ENCODE data around the gene C18orf63.
A peak's percentile ranks its signal among the peaks of the same experiment; 100 is the strongest.
"Not testable (repeated sequence)": the region's sequence is repeated elsewhere in the genome, so short reads cannot be mapped to it uniquely, and the experiment has no call there.

C18orf63 gene

DNA sequence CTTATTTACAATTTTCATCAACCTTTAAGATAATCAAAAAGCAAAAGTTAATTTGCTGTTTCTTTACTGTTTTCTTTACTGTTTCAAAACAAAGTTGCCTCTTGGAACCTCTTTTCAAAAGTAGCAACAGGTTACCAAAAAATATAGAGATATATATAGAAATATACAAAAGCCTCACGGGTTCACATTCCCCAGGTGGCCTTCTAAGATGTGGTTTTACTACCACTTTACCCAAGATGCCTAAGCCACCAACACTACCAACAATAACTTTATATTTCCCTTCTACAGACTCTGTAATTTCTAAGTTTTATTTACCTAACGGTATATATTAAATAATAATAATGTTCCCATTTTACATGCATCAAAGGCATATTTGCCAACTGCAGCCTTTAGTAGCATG is 28.8 kb upstream of the C18orf63 start:
- no peak for DNase-seq

DNA sequence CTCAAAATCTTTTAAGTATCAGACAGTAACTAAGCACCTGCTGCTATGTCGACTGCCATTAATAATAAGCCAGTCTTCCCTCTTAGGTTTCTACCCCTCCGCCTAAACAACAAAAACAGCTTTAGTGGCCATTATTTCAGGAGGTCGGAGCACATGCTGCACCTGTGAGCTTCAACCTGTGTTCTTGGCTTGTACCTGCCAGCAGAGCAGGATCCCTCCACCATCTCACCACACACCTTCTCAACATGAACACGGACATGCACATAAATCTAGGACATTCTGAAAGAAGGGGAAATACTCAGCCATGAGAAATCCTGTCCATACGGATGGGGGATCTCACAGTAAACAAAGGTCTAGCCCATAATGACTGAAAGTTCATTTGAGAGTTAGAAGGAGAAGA is 27.6 kb upstream of the C18orf63 start:
- DNase-seq = no peak

DNA sequence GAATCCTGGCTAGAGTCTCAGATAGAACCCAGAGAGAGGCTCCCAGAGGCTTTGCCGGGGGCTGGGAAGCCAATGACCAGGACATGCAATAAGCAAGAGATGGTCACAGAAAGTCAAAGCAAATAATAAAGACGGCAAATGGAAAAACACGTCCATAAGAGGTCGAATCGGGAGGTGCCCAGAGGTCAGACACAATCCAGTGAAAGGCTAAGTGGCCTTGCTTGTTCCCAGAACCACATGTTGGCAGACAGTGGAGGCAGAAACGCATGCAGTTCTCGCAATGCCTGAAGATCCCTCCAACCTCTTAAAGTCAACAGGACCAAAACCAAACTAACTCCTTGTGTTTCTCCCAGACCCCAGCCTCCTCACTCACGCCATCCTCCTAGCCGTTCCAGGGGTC is 26.9 kb upstream of the C18orf63 start:
- no peak for DNase-seq

DNA sequence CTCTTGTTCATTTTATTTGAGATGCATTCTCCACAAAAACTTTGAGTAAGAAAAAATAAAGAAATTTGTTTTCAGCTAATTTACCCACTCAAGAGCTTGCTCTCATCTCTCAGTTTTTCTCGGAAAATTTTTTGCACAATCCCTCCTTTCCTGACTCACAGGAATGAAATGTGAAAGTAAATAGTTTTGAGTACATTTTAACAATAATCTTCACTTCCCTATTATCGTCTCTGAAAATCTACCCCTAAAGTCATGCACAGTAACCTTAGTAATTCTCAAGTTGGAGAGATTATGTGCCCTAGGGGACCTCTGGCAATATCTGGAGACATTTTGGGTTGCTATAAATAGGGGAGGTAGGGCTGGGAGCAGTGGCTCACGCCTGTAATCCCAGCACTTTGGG is 26.5 kb upstream of the C18orf63 start:
- no peak for DNase-seq

DNA sequence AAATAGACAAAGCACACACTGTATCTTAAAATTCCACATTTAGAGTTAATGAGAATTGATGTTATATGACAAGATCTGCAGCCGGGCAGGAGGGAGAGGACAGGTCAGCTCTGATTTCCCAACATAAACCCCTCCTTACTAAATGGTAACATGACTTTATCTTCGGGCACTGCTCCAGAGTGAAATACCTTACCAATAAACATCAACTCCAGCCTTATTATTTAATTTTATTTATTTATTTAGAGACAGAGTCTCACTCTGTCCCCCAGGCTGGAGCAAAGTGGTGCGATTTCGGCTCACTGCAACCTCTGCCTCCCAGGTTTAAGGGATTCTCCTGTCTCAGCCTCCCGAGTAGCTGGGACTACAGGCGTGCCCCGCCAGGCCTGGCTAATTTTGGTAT is 25.6 kb upstream of the C18orf63 start:
- DNase-seq = no peak

DNA sequence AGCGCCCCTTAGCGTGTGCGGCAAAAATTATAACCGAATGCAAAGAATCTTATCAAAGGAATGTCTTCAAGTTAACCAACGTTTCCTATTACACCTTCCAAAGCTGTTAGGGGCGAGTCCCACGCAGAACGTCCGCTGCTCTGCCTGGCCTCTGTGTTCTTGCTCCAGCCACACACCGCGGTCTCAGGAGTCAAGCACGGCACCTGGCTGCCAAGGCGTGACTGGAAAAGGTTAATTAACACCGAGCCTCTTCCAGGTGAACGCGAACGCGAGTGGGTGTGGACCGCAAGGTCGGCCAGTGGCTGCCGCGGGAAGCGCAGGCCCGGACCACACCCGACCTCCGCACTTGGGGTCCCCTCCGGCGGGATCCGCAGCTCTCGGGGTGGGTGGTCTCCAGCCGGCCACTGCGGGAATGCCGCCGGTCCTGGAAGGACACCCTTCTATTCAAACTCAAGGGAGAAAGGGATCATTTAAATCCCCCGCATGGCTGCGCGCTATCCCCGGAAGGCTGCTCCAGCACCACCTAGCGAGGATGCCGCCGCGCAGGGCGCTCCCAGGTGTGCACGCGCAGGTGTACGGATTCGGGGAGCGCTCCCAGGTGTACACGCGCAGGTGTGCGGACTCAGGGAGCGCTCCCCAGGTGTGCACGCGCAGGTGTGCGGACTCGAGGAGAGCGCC is 24.7 kb upstream of the C18orf63 start:
- peak; percentile 16 for DNase-seq

DNA sequence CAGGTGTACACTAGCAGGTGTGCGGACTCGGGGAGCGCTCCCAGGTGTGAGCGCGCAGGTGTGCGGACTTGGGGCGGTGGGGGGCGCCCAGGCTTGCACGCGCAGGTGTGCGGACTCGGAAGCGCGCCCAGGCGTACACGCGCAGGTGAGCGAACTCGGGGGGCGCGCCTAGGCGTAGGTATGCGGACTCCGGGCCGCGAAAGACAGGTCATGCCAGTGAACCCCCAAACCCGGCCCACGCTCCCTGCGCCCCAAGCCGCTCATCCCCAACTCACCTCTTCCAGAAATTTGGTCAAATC is 24.2 kb upstream of the C18orf63 start:
- DNase-seq = no peak

DNA sequence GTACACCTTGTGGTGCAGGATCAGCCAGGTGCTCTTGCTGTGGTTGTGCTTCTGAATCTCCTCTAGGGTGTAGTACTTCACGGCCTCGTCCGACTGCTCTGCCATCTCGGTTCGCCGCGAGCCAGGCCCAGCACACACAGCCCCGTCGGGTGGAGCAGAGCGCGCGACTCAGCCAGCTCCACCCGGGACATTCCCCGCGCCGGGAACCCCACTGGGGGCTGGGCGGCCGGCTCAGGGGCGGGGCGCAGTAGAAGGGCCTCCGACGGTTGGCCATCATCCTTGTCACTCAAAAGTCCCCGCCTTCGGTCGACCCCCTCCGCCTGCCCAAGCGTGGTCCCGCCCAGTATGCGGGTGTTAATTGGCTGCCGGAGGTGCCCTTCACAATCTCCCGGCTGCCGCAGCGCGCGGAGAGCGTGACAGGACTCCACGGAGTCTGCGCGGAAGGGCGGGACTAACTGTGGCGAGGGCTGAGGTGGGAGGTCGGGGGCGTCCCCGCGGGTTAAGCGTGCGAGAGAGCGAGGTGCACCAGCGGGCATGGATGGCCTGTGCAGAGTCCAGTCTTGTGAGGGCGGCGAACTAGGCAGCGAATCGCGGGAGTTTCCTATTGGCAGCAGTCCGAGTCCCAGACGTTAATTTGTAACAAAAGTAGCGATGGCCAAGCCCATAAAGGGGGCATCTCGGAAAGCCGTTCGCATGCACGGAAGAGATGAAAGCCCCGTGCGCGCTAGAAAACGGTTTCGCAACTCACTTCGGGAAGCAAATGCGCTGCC is 23.7 kb upstream of the C18orf63 start, which contains the start of gene CYB5A:
CYB5A (minus strand) TSS at position 193 of the 770 bp plus-strand sequence; CDS start at position 105, 88 bp downstream.
- peak; percentile 98 for DNase-seq

DNA sequence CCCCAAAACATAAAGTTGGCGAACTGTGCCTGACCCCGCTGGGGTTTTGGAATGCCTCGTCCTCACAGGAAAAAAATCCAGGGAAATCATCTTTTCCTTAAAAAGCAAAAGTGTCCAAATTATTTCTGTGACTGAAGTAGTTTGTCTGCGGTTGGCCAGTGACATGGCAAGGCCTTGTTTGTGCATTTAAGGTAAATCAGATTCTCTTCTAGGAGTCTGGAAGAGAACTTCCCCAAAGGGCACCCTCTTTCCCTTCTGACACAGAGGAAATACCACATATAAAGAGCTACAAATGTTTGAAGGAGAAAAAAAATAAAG is 23.1 kb upstream of the C18orf63 start:
- DNase-seq = no peak

DNA sequence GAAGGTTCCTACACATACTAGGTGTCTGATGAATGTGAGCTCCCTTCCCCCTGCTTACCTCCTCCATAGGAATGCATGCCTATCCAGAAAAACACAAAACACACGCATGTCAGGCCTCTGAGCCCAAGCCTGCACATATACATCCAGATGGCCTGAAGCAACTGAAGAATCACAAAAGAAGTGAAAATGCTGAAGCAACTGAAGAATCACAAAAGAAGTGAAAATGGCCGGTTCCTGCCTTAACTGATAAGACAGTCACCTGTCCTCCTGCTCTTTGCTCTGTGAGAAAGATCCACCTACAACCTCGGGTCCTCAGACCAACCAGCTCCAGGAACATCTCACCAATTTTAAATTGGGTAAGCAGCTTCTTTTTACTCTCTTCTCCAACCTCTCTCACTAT is 22.7 kb upstream of the C18orf63 start:
- DNase-seq = not testable (repeated sequence)

DNA sequence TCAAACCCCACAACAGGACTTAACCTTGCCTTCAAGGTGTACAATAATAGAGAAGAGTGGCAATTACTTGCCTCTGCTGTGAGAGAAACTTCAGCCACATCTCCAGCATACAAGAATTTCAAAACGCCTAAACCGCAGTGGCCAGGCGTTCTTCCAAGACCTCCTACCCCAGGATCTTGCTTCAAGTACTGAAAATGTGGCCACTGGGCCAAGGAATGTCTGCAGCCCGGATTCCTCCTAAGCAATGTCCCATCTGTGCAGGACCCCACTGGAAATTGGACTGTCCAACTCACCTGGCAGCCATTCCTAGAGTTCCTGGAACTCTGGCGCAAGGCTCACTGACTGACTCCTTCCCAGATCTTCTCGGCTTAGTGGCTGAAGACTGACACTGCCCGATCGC is 21.1 kb upstream of the C18orf63 start:
- DNase-seq = no peak

DNA sequence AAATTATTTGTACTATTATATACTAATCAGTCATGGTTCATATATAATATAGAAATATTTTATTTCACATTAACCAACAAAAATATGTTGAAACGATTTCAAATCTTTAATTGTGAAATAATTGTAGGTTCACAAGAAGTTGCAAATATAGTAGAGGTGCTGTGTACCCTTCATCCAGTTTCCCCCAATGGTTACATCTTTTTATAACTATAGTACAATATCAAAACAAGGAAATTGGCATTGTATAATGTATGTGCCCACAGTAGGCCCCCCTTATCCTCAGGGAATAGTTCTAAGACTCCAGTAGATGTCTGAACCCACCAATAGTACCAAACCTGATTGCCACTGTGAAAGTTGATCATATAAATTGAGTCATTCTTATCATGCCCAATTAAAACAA is 16.5 kb upstream of the C18orf63 start:
- no peak for DNase-seq

DNA sequence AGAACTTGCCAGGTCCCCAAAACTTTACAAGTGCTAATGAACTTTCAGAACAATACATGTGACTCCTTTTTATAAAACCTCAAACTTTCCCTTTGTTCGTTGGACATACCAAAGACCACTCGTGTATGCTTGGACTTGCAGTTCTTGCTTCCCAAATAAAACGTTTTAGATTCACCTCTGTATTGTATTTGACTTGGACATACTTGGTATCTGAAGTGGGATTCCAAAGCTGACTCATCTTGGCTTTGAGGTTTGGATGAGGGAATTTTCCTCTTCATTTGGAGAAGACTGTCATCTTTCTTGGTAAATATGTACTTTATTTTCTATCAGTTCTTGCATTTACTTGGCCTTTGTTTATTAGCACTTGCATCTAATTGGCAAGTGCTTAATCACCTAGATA is 15.9 kb upstream of the C18orf63 start:
- no peak for DNase-seq

DNA sequence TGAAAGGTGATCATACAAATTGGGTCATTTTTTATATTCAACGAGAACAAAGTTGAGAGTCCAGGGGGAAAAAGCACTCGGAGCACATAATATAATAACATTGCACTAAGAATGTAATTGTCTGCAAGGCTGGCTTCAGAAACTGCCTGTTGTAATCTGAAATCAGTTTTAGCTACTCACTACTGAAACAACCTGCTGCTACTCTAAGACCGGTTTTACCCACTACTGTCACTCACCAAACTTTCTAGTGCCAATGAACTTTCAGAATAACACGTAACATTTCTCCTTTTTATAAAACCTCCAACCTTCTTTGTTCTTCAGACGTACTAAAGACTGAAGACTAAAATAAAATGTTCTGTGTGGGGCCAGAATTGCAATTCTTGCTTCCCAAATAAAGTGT is 12.3 kb upstream of the C18orf63 start:
- DNase-seq = no peak

DNA sequence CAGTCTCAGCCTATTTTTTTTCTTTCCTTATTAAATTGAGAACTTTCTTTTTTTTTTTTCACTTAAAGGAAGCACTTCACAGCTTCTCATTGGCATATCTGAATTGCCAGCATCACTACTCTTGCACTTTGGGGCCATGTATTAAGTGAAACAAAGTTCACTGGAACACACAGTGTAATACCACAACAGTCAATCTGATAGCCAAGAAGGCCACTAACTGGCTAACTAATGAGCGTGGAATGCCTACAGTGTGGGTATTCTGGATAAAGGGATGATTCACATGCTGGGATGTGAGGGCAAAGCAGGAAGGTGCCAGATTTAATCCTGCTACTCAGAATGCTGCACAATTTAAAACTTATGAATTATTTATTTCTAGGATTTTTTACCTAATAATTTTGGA is 11.7 kb upstream of the C18orf63 start:
- no peak for DNase-seq

DNA sequence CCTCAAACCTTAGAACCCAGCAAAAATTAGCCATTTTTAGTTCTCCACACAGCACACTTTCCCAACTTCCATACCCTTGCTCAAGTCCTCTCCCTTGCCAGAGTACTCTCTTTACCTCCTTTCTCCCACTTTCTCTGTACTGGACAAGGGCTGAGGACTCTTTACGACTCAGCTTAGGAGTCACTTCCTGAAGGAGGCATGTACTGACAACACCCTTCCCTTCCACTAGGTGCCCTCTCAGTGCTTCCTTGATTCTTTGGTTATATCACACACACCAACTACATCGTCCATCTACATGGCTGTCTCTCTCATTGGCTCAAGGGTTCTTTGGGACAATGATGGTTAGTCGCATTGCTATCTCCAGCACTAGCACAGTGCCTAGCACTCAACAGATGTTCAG is 5.2 kb upstream of the C18orf63 start:
- no peak for DNase-seq

DNA sequence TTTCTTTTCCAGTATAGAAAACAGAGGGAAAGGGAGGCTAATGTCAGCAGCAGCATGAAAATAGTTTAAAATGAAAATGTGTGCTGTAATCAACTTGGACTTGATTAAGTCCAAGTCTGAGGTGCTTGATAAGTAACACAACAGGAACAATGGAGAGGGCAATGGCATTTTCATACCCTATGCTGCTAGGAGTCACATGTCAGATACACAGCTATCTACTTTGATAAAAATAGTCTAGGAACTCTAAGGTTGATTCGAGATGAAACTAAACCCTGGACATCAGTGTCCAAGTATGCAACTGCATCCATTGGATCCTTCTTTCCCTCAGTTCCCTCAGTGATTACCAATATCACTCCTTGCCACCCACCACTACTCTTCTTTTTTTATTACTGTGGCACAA is 4.6 kb upstream of the C18orf63 start:
- no peak for DNase-seq

DNA sequence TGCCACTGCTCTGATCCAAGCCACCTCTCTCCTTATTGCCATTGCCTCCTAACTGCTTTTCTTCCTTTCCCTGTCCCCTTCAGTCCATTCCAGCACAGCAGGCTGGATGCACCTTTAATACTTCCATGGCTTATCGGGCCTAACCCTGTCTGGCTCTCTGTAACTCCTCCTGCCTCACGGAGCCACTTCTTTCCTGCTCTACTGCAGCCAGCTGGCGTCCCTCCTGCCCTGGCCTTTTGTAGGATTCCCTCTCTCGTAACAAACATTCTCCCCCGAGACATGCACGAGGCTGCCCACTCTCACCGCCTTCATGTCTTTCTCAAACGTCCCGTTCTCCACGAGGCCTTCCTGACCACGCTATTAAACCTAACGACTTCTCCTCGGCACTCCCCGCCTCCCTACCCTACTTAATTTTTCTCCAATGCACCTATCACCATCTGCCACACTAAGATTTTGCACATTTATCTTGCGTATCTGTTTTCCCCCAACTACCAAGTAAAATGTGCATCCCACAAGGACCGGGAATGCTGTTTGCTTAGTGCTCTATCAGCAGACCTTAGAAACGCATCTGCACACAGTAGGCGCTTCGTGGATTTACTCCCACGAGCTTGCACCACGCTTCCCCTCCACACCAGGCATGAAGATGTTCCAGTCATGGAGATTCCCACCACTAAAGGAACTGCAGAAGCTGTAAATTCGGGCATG is 728 bp upstream of the C18orf63 start:
- no peak for DNase-seq

DNA sequence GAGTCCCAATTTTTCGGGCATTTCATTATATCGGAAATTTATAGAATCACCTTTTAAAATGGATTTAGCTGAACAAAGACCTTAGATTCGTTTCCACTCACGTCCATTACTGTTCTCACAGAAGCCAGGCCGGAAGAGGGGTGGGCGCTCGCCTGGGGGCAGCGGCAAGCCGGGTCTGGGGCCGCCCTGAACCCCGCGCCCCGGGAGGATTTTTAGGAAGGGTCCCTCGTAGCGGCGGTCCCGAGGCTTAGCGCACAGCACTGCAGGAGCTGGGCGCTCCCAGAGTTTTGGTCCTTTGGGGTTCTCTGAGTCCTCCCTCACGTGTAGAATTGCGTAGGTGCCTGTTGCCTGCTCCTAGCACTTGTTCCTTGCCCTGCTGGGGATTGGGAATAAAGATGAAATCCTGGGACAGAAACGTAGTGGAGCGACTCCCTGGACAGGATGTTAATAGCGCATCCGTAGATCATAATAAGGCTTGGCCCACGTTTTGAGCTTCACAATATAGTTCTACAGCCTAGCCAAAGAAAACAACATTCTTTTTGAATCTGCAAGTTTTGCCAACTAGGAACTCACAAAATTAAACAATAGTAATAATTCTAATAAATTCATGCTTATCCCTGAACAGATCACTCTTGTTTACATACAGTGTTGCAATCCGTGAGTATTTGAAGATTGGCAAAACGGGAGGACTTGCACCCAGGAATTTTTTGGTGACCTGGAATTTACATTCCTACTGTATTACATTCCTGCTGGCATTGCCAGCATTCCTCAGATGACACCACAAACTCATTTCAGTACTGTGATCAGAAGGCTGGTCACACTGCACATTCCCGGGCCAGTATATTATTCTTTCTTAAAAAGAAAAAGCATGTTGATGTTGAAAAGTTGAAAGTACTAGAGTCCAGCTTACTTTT is 875 bp downstream of the C18orf63 start:
- no peak for DNase-seq

DNA sequence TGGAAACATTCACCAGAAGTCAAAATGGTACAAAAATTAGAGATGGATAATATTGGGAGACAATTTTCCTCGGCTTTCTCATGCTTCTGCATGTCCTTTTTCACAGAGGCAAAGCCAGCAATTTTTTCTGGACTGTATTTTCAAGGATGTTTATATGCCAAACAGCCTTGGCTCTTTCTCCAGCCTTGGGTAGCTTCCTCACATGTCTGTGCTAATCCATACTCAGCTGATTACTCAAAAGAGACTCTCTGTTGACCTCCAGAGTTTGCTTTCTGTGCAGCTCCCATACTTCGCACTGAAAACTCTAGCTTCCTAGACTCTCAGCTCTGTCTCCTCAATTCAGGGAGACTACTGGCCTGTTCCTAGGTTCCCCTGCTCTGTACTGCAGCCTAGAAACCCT is 10.6 kb downstream of the C18orf63 start:
- no peak for DNase-seq

DNA sequence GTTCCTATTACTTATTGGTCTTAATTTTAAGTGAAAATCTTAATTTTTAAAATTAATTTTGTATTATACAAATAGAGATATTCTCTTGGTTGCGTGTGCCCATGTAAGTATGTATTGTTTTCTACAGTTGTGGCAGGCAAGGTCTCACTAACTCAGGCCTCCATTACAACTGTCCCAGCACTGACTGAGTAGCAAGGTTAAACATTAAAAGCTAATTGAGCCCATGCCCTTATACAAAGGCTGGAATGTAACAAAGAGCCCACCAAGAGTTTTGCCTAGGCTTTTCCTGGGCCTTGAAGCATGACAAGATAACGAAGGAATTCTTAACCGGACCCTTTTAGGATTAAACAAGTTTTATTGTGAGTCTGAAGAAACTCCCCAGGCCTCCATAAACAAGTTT is 11.2 kb downstream of the C18orf63 start:
- DNase-seq = not testable (repeated sequence)

DNA sequence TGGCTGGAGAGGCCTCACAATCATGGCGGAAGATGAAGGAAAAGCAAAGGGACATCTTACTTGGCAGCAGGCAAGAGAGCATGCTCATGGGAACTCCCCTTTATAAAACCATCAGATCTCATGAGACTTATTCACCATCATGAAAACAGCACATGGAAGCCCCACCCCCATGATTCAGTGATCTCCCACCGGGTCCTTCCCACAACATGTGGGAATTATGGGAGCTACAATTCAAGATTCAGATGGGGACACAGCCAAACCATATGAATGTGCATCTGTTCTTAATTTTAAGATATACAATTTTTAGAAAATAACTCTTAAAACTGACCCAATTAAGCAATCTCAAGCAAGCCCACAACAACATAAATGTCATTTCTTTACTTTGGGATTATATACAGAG is 12.6 kb downstream of the C18orf63 start:
- DNase-seq = no peak

DNA sequence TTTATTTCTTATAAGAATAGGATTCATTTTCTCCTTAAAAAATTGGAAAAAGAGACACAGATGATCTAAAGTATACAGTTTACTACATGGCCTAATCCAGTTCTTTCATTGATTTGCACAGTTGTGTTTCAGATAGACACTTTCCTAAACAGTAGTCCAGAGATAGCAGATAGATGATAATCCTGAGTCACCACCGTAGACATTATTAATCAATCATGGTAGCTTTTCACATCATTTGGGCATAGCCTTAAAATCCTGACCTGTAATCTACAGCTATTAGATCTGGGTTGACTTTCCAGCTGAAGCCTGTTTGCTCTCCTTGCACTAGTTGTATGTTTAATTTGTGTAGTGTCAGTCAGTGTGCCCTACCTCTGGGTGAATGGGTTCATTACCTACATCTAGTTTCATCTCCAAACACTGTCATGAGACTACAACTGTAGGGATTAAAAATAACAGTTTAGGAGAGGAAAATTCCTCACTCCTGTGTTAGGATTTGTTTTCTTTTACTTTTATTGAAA is 14.1 kb downstream of the C18orf63 start:
- DNase-seq = no peak
